AG08396 (cell line): ENCODE measurements around the gene UBE3B.

Experiments
- DNase-seq: peaks from one replicate; pipeline ENCODE4 v3.0.0; 2012; ENCODE audit warnings: low spot score, mixed read lengths

Gene UBE3B

GRCh38 chr12:109529691-109530640 is 52.5 kb downstream of the UBE3B start:
- DNase-seq = no peak

GRCh38 chr12:109531411-109531810 is 54.0 kb downstream of the UBE3B start:
- DNase-seq = no peak

- no peak for DNase-seq
Observed at GRCh38 chr12:109532721-109533486, 55.5 kb downstream of the UBE3B start.

- no peak for DNase-seq
Observed at GRCh38 chr12:109533487-109533740, 56.0 kb downstream of the UBE3B start.

- no peak for DNase-seq
Observed at GRCh38 chr12:109534456-109534855, 57.0 kb downstream of the UBE3B start.

- no peak for DNase-seq
Observed at GRCh38 chr12:109535231-109535862, 57.9 kb downstream of the UBE3B start.

- no peak for DNase-seq
Observed at GRCh38 chr12:109535863-109536250, 58.4 kb downstream of the UBE3B start.

GRCh38 chr12:109537136-109537535 is 59.7 kb downstream of the UBE3B start:
- DNase-seq = no peak

GRCh38 chr12:109538191-109538863 is 60.9 kb downstream of the UBE3B start:
- no peak for DNase-seq

GRCh38 chr12:109539508-109539907 is 62.1 kb downstream of the UBE3B start:
- DNase-seq = peak; percentile 51

- DNase-seq = no peak
Observed at GRCh38 chr12:109540526-109541412, 63.3 kb downstream of the UBE3B start.

GRCh38 chr12:109541413-109541726 is 63.9 kb downstream of the UBE3B start:
- no peak for DNase-seq

- no peak for DNase-seq
Observed at GRCh38 chr12:109542014-109542413, 64.6 kb downstream of the UBE3B start.

- no peak for DNase-seq
Observed at GRCh38 chr12:109542876-109543275, 65.4 kb downstream of the UBE3B start.

GRCh38 chr12:109544955-109545531 is 67.6 kb downstream of the UBE3B start:
- peak; percentile 33 for DNase-seq

GRCh38 chr12:109545826-109546225 is 68.4 kb downstream of the UBE3B start:
- DNase-seq = no peak

GRCh38 chr12:109547286-109547685 is 69.9 kb downstream of the UBE3B start:
- no peak for DNase-seq

GRCh38 chr12:109548258-109548657 is 70.8 kb downstream of the UBE3B start:
- no peak for DNase-seq

GRCh38 chr12:109549613-109550270 is 72.3 kb downstream of the UBE3B start:
- DNase-seq = no peak

- DNase-seq = no peak
Observed at GRCh38 chr12:109550281-109550680, 72.8 kb downstream of the UBE3B start.

- DNase-seq = no peak
Observed at GRCh38 chr12:109551108-109551507, 73.7 kb downstream of the UBE3B start.
